HG03025 (cell line): ENCODE measurements around the gene KCNQ5.
"Not testable (repeated sequence)": the region's sequence is repeated elsewhere in the genome, so short reads cannot be mapped to it uniquely, and the experiment has no call there.

Experiments
- ATAC-seq: cut with Tn5 transposase; IDR thresholded peaks from one replicate; pipeline ENCODE4 v1.9.1; 2021; ENCODE audit warnings: mild to moderate bottlenecking, moderate library complexity; ENCODE audit not compliant: unreplicated experiment, low FRiP score

Gene KCNQ5

DNA sequence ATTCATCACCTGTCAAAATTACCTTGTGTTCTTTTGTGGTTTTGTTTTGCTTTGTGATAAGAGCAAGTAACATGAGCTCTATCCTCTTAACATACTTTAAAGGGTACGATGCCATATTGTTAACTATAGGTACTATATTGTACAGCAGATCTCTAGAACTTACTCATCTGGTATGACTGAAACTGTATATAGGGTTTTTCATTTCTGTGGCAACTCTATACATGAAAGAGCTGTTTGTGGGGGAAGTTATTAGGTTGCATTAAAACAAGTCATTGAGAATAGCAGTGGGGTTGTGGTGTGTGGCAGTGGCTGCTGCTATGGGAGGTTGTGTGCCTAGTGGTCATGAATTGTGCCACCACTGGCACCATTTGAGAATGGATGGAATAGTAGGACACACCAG is 268.4 kb downstream of the KCNQ5 start:
- ATAC-seq: no peak

- no peak for ATAC-seq
Observed at GRCh38 chr6:72890671-72891070, 268.8 kb downstream of the KCNQ5 start.

- no peak for ATAC-seq
Observed at GRCh38 chr6:72892901-72893300, 271.0 kb downstream of the KCNQ5 start.

- ATAC-seq: no peak
Observed at GRCh38 chr6:72894091-72894490, 272.2 kb downstream of the KCNQ5 start.

- ATAC-seq: not testable (repeated sequence)
Observed at GRCh38 chr6:72898313-72898712, 276.4 kb downstream of the KCNQ5 start.

GRCh38 chr6:72905705-72906478 is 284.0 kb downstream of the KCNQ5 start:
- ATAC-seq: no peak

GRCh38 chr6:72911463-72912155 is 289.7 kb downstream of the KCNQ5 start:
- no peak for ATAC-seq

- ATAC-seq: no peak
Observed at GRCh38 chr6:72913797-72914196, 291.9 kb downstream of the KCNQ5 start.

DNA sequence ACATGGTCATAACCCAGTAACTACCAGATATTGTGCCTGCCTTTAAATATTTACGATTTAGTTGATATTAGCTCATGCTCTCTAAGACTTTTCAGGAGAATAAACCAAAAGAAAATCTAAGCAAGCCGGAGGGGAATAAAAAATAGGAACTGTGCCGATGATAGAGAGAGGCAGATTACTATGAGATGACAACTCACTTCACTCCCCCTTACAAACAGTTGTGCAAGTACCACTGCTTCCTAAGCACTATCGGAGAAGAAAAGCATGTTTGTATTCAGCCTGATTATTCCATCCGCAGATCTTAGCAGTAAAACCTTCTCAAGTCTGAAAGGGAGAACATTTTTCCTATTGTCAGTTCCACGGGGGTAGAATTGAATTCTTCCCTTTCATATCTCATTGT is 294.4 kb downstream of the KCNQ5 start:
- no peak for ATAC-seq

- no peak for ATAC-seq
Observed at GRCh38 chr6:72916906-72917305, 295.0 kb downstream of the KCNQ5 start.

- no peak for ATAC-seq
Observed at GRCh38 chr6:72922401-72922800, 300.5 kb downstream of the KCNQ5 start.

- ATAC-seq: no peak
Observed at GRCh38 chr6:72925136-72925535, 303.3 kb downstream of the KCNQ5 start.

DNA sequence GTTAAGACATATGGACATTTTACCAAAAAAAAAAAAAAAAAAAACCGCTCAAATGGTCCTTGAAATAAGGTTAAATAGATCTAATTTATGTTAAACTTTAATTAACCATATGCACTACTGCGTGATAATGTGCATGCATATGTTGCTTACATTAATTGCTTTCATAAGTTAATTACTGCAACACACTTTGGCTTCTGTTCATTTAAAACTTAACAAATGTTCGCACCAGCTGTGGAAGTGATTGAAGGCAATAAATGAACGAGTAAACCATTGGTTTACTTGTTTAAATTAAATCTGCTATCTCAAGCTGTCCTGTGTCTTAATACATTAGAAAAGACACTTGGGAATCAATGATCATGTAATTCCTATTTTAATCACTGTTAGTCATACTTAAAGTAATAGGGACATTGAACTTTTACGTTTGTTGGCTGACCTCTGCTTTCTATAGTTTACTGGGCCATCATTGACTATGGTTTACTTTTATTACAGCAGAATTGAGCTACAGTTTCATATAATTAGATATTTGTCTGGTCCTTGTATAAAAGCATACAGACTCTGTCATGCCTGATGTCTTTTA is 308.8 kb downstream of the KCNQ5 start:
- no peak for ATAC-seq

GRCh38 chr6:72931325-72931887 is 309.5 kb downstream of the KCNQ5 start:
- ATAC-seq: no peak

DNA sequence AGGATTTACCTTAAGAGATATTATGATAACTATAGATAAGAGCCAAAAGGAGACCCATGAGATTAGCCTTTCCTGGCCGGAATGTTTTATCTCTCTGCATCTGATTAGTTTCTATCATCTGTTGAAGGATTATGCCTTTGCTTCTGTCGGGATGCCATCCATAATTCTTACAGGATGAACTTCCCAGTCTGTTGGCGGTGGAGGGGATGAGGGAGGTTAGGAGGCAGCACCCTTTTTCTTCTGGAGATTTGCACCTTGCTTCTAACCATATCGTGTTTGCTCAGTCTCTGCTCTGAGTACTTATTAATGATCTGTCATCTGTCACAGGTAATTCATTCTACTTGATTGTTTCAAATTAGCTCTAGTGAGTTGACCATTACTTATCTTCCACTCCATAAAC is 311.4 kb downstream of the KCNQ5 start:
- ATAC-seq: no peak

- ATAC-seq: no peak
Observed at GRCh38 chr6:72936766-72937559, 315.1 kb downstream of the KCNQ5 start.

GRCh38 chr6:72938104-72938503 is 316.2 kb downstream of the KCNQ5 start:
- no peak for ATAC-seq

GRCh38 chr6:72939004-72939403 is 317.1 kb downstream of the KCNQ5 start:
- no peak for ATAC-seq

GRCh38 chr6:72940265-72940664 is 318.4 kb downstream of the KCNQ5 start:
- ATAC-seq: no peak

DNA sequence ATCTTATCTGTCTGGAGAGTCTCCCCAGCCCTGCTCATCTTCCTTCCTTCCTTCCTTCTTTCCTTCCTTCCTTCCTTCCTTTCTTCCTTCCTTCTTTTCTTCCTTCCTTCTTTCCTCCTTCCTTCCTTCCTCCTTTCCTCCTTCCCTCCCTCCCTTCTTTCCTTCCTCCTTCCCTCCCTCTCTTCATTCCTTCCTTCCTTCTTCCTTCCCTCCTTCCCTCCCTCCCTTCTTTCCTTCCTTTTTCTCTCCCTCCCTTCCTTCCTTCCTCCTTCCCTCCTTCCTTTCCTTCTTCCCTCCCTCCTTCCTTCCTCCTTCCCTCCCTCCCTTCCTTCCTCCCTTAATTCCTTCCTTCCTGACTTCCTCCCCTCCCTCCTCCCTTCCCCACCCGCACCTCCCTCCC is 319.4 kb downstream of the KCNQ5 start:
- no peak for ATAC-seq

DNA sequence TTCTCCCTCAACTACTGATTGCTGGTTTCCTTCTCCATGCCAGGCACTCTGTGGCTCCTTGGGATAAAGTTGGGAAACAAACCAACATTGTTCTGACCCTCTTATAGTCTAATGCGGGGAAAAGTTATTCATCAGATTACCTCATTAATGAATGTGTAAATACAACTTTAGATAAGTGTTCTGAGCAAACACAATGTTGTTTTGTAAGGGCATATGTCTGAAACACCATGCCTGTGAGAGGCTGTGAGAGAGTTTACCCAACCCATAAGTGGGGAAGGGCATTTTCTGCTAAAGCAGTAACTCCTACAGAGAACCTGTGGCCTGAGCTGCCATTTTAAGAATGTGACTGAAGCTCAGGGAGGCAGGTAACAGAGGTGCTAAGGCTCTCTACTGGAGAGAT is 319.9 kb downstream of the KCNQ5 start:
- ATAC-seq: no peak
